GM04504 (cell line): ENCODE measurements around the gene MBD5.

ENCODE experiments used
- DNase-seq: peaks from one replicate; pipeline ENCODE4 v3.0.0-alpha.2; 2012; ENCODE audit warnings: low read depth

The MBD5 gene

GRCh38 chr2:148475626-148476025 is 454.7 kb downstream of the MBD5 start:
- no peak for DNase-seq

- no peak for DNase-seq
Measured at GRCh38 chr2:148479398-148479797, 458.5 kb downstream of the MBD5 start.

GRCh38 chr2:148483665-148484064 is 462.8 kb downstream of the MBD5 start:
- no peak for DNase-seq

GRCh38 chr2:148484066-148484465 is 463.2 kb downstream of the MBD5 start:
- DNase-seq: no peak

- no peak for DNase-seq
Measured at GRCh38 chr2:148486655-148487054, 465.8 kb downstream of the MBD5 start.

GRCh38 chr2:148487439-148487838 is 466.5 kb downstream of the MBD5 start:
- no peak for DNase-seq

GRCh38 chr2:148490840-148491439 is 470.0 kb downstream of the MBD5 start:
- DNase-seq: no peak

GRCh38 chr2:148493822-148494563 is 473.1 kb downstream of the MBD5 start:
- no peak for DNase-seq

- no peak for DNase-seq
Measured at GRCh38 chr2:148495586-148495985, 474.7 kb downstream of the MBD5 start.

GRCh38 chr2:148501545-148501944 is 480.7 kb downstream of the MBD5 start:
- no peak for DNase-seq

GRCh38 chr2:148503516-148503915 is 482.6 kb downstream of the MBD5 start:
- no peak for DNase-seq

GRCh38 chr2:148507970-148508369 is 487.1 kb downstream of the MBD5 start:
- no peak for DNase-seq

- no peak for DNase-seq
Measured at GRCh38 chr2:148508878-148509287, 488.0 kb downstream of the MBD5 start.

- DNase-seq: peak; percentile 53
Measured at GRCh38 chr2:148509288-148509902, 488.5 kb downstream of the MBD5 start.

- no peak for DNase-seq
Measured at GRCh38 chr2:148511883-148512282, 491.0 kb downstream of the MBD5 start.

- DNase-seq: no peak
Measured at GRCh38 chr2:148512501-148512900, 491.6 kb downstream of the MBD5 start.

GRCh38 chr2:148513427-148513826 is 492.5 kb downstream of the MBD5 start:
- DNase-seq: no peak

GRCh38 chr2:148515120-148515519 is 494.2 kb downstream of the MBD5 start:
- DNase-seq: no peak

- DNase-seq: no peak
Measured at GRCh38 chr2:148515976-148516375, 495.1 kb downstream of the MBD5 start.

- no peak for DNase-seq
Measured at GRCh38 chr2:148517296-148517695, 496.4 kb downstream of the MBD5 start.

GRCh38 chr2:148517822-148518221 is 496.9 kb downstream of the MBD5 start:
- DNase-seq: no peak

- no peak for DNase-seq
Measured at GRCh38 chr2:148519013-148519412, 498.1 kb downstream of the MBD5 start.

- no peak for DNase-seq
Measured at GRCh38 chr2:148521181-148521580, 500.3 kb downstream of the MBD5 start.
